CD4-positive, alpha-beta T cell treated with Interleukin-1 beta for 1 hour (primary cell): ENCODE data around the gene PSMD9.
"Not testable (repeated sequence)": the region's sequence is repeated elsewhere in the genome, so short reads cannot be mapped to it uniquely, and the experiment has no call there.

ENCODE experiments used
- DNase-seq, 2 donors: peaks; one replicate each; pipeline ENCODE4 v3.0.0-alpha.2; 2020 to 2022

Gene PSMD9

DNA sequence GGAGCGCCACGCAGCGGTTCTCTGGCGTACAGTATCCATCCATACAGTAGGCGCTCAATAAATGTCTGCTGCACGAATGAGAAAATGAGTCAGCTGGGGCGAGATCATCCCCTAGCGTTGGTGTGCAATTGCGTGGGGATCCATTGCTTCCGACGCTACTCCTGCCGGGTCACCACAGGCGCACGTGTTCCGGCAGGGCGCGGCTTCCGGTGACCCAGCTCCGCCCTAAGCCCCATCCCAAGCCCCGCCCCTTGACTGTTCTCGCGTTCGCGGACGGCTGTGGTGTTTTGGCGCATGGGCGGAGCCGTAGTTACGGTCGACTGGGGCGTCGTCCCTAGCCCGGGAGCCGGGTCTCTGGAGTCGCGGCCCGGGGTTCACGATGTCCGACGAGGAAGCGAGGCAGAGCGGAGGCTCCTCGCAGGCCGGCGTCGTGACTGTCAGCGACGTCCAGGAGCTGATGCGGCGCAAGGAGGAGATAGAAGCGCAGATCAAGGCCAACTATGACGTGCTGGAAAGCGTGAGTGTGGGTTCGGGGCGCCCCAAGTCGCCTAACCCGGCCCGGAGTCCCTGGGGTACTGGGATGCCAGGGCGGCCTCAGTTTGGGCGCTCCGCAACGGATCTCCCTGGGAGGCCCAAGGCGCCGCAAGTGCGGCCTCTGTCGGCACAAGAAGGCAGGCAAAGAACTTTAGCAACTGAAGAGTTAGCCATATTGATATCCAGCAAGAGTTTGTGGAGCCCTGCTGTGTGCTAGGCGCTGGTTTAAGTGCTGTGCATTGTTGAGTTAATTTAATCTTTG lies at the start of gene PSMD9:
Gene PSMD9 (plus strand): TSS at position 313 of the 796 bp plus-strand sequence. CDS start 67 bp downstream, at position 380.
- DNase-seq, result peak; percentile 97 to 98

DNA sequence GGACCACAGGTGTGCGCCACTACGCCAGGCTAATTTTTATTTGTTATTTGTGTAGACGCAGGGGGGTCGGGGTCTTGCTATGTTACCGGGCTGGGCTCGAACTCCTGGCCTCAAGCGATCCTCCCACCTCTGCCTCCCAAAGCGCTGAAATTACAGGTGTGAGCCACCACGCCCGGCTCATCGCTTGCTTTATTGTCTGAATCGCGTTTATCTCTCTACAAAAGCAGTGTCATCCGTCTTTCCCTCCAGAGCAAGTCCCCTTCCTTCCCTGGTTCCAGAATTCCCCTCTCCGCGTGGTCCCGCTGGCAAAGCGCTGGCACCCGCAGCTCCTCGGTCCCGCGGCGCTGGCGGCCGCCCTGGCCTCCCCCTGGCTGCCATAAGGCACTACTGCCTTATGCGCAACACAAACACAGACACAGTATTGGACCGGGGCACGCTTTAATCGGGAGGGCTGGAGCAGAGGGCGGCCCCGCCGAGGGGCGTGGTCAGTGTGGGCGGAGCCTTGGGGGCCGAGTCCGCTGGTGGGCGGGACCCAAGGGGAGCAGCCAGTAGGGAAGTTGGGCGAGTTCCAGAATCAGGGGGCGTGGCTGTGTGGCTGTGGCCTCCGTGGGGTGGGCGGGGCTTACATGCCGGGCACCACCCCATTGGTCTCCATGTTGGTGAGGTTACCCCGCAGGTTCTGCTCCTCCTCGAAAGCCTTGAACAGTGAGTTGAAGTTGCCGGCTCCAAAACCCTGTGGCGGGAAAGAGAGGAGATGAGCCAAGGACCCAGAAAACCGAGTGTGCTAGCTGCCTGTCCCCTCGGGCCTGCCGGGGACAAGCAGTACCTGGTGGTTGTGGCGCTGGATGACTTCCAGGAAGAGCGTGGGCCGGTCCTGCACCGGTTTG lies 49.2 kb upstream of the PSMD9 start:
- peak; percentile 99 for DNase-seq

GRCh38 chr12:121839993-121840761 lies 48.4 kb upstream of the PSMD9 start:
- DNase-seq, result no peak

DNA sequence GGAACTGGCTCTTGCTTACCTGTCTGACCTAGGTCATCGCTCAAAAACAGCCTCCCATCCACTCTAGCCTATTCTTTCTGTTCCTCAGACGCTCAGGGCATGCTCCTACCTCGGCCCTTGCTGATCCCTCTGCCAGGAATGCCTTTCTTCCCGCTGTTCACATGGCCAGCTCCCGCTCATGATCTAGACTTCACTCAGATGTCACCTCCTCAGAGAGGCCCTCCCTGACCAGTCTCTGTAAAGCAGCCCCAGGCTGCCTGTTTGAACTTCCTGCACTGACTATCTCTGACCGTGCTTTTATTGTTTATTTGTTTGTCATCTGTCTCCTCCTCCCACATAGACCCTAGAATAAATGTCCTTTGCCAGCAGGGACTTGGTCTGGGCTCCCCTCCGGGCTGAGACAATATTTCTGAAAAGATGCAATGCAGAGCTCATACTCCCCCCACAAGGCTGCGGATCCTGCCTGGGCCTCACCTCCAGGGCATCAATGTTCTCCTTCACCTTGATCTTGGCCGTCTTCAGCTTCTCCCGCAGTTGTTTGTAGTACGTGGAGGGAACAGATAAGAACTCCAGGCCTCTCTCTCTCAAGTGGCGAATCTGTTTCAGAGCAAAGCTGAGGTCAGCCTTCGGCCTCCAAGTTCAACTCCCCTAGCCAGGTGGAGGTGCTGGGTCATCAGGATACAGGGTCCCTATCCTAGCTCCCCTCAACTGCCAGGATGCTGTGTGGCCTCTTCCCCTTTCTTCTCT lies 45.2 kb upstream of the PSMD9 start:
- no peak for DNase-seq

DNA sequence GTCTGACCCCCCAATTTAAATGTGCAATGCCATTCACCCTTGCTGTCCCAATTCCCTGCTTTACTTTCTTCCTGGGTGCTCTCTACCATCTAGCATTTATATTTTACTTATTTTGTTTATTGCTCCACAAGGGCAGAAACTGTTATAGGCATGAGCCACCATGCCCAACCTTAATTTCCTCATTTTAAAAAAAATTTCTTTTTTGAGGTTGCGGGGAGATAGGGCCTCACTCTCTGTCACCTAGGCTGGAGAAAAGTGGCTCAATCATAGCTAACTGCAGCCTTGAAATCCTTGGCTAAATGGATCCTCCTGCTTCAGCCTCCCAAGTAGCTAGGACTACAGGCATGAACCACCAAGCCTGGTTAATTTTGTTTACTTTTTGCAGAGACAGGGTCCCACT lies 42.9 kb upstream of the PSMD9 start:
- DNase-seq, result no peak

DNA sequence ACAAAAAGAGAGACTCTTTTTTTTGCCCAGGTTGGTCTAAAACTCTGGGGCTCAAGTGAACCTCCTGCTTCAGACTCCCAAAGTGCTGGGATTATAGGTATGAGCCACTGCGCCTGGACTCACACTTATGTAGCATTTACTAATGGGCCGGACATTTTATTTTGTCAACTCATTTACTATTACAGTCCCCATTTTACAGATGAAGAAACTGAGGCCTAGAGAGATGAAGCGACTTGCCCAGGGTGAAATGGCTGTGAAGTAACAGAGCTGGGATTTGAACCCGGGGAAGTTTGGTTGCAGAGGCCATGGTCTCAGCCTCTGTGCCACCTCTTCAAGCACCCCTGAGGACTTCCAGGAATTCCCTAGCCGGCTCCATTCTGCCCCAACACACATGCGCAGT lies 39.4 kb upstream of the PSMD9 start:
- no peak for DNase-seq

- DNase-seq, result peak in 1 of 2 donors; percentile 14
Measured at GRCh38 chr12:121849665-121850064, 38.9 kb upstream of the PSMD9 start.

DNA sequence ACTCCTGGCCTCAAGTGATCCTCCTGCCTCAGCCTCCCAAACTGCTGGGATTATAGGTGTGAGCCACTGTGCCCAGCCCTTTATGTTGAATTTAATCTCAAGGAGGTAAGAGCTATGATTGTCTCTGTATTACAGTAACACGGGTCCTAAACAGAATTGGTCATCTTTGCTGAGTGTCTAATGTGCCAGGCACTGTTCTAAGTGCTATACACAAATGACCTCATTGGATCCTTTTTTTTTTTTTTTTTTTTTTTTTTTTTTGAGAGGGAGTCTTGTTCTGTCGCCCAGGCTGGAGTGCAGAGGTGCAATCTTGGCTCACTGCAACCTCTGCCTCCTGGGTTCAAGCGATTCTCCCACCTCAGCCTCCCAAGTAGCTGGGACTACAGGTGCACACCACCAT lies 36.2 kb upstream of the PSMD9 start:
- not testable (repeated sequence) for DNase-seq

DNA sequence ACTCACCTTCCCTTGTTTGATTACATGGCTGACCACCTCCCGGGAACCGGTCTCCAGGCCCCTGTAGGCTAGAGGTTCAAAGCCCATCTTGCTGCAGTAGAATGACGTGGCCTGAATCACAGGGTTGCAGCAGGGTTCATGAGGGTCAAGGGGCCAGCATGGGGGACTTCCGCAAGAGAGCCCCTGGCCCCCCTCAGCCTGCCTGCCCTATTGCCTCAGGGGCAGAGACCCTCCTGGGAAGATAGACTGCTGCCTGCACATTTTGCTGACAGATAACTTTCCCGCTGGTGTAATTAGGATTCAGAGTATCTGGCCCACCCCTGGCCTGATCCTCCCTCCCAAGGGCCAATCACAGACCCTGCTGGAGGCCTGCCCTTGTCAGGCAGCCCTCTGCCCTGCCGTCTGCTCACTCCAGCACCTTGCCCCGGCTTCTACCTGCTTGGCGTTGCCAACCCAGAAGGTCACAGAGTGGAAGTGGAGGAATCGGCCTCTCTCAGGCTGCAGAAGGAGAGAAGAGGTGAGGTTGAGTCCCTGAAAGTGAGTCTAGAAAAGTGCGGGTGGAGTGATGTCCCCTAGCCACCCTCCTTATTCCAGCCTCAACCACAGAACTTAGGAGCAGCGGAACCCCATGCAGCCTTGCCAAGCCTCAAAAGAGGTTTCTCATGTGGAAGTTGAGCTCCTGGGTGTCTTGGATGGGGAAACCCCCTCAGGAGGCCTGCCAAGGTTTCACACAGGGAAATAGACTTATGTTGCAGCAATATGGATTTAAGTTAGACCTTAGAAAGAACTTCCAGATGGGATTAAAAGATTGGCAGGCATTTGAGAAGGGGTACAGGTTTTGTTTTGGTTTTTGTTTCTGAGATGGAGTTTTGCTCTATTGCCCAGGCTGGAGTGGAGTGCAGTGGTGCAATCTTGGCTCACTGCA lies 31.0 kb upstream of the PSMD9 start:
- DNase-seq, result no peak

DNA sequence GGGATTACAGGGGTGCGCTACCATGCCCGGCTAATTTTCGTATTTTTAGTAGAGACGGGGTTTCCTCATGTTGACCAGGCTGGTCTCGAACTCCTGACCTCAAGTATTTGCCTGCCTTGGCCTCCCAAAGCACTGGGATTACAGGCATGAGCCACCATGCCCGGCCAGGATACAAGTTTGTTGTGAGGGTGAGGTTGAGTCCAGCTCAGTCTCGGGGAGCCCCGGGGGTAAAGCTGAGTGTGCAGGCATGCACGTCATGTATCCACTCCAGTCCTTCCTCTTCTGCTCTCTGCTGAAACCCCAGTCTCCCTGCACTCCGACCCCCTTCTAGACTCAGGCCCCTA lies 30.3 kb upstream of the PSMD9 start:
- no peak for DNase-seq

- no peak for DNase-seq
Measured at GRCh38 chr12:121858662-121859572, 29.7 kb upstream of the PSMD9 start, which contains the start of gene HPD. Gene HPD (minus strand): TSS chr12:121858859. CDS start chr12:121858823, 36 bp downstream.

- DNase-seq, result no peak
Measured at GRCh38 chr12:121860257-121860656, 28.3 kb upstream of the PSMD9 start.

- not testable (repeated sequence) for DNase-seq
Measured at GRCh38 chr12:121860699-121861098, 27.9 kb upstream of the PSMD9 start.

GRCh38 chr12:121861636-121862254 lies 26.8 kb upstream of the PSMD9 start:
- DNase-seq, result no peak

DNA sequence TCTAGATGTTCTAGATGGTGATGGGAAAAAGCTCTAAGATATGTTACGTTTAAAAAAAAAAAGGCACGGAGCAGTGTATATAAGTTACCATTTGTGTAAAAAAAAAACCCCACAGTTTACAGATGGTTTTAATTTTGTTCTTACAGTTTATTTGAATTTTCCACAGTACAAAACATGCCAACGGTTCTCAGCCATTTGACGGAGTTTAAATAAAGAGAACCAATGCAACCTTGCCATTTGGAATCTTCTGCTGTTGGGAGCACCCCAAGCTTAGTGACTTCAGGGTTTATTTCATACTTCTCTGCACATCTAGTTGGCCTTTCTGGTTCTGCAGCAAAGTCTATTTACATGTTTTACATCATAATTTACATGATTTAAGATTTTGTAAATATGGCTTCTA lies 22.3 kb upstream of the PSMD9 start:
- no peak for DNase-seq

GRCh38 chr12:121869229-121869628 lies 19.4 kb upstream of the PSMD9 start:
- not testable (repeated sequence) for DNase-seq

GRCh38 chr12:121871467-121871866 lies 17.1 kb upstream of the PSMD9 start:
- no peak for DNase-seq

- no peak for DNase-seq
Measured at GRCh38 chr12:121872546-121873215, 15.9 kb upstream of the PSMD9 start.

DNA sequence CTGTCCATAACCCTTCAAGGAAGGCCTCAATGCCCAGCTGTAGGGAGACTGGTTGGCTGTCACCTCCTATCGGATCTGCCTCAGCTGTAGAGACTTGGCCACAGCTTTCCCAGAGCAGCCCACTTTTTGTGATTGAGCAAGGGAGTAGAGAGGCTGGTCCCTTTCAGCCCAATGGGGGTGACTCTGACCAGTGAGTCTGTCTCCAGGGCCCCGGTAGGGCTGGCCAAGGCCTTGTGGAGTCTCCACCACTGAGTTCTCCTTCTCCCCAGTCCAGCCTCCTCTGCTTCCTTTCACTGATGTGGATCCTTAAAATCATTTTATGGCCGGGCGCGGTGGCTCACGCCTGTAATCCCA lies 15.4 kb upstream of the PSMD9 start:
- DNase-seq, result no peak
